VCaP (cell line): ENCODE data around the gene DALRD3.

ENCODE experiments used
- H3K27ac ChIP-seq: fragments of 450-650 bp; 2 replicates; pipeline ENCODE4 v1.5.1; 2017
- TF ChIP-seq, protein P1 (sequence below): fragments of 450-650 bp; conservative IDR thresholded peaks from 2 replicates; pipeline ENCODE4 v1.5.1; 2017; ENCODE audit warnings: mild to moderate bottlenecking, moderate library complexity

Gene DALRD3, protein sequence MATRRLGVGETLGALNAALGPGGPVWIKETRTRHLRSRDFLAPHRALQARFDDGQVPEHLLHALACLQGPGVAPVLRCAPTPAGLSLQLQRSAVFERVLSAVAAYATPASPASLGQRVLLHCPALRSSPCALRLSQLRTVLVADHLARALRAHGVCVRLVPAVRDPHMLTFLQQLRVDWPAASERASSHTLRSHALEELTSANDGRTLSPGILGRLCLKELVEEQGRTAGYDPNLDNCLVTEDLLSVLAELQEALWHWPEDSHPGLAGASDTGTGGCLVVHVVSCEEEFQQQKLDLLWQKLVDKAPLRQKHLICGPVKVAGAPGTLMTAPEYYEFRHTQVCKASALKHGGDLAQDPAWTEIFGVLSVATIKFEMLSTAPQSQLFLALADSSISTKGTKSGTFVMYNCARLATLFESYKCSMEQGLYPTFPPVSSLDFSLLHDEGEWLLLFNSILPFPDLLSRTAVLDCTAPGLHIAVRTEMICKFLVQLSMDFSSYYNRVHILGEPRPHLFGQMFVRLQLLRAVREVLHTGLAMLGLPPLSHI

GRCh38 chr3:49017971-49018706, at the start of gene DALRD3:
DALRD3 (minus strand) TSS chr3:49018580; CDS start chr3:49018564, 16 bp downstream.
- H3K27ac ChIP-seq = peak within 1 kb of the TSS; percentile 99
- TF ChIP-seq, protein P1, sequence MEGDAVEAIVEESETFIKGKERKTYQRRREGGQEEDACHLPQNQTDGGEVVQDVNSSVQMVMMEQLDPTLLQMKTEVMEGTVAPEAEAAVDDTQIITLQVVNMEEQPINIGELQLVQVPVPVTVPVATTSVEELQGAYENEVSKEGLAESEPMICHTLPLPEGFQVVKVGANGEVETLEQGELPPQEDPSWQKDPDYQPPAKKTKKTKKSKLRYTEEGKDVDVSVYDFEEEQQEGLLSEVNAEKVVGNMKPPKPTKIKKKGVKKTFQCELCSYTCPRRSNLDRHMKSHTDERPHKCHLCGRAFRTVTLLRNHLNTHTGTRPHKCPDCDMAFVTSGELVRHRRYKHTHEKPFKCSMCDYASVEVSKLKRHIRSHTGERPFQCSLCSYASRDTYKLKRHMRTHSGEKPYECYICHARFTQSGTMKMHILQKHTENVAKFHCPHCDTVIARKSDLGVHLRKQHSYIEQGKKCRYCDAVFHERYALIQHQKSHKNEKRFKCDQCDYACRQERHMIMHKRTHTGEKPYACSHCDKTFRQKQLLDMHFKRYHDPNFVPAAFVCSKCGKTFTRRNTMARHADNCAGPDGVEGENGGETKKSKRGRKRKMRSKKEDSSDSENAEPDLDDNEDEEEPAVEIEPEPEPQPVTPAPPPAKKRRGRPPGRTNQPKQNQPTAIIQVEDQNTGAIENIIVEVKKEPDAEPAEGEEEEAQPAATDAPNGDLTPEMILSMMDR = no peak

DNA sequence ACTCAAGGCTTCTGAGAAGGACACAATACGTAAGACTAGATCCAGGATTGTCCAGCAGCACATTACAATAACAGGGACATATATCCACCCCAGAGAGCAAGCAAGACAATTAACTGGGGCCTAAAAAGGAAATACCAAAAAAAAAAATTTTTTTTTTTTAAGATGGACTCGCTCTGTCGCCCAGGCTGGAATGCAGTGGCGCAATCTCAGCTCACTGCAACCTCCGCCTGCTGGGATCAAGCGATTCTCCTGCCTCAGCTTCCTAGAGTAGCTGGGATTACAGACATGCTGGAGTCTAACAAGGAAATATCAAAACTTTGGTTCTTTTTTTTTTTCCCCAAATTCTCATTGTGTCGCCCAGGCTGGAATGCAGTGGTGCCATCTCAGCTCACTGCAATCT, 39.6 kb upstream of the DALRD3 start:
- no peak overlapping the region for H3K27ac ChIP-seq
- TF ChIP-seq, protein P1 = no peak

DNA sequence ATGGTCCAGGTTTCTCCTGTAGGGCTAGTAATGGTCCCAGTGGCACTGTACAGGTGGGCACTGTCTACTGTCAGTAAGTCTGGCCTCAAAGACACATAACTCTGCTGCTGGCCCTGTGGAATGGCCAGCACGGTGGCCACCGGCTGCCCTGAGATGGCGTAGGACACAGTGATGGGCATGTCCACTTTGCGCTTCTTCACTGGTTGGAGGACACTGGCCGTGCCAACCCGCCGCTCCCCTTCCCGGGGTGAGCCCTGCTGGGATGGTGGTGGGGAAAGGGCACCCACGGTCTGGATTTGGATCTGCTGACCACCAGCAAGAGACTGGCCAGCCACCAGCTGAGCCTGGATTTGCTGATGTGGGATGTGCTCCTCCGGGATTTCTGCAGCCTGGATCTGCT, 38.9 kb upstream of the DALRD3 start:
- no peak overlapping the region for H3K27ac ChIP-seq
- TF ChIP-seq, protein P1 = no peak

- TF ChIP-seq, protein P1 = no peak
- H3K27ac ChIP-seq = no peak overlapping the region
Observed at GRCh38 chr3:49054344-49054862, 36.0 kb upstream of the DALRD3 start.

DNA sequence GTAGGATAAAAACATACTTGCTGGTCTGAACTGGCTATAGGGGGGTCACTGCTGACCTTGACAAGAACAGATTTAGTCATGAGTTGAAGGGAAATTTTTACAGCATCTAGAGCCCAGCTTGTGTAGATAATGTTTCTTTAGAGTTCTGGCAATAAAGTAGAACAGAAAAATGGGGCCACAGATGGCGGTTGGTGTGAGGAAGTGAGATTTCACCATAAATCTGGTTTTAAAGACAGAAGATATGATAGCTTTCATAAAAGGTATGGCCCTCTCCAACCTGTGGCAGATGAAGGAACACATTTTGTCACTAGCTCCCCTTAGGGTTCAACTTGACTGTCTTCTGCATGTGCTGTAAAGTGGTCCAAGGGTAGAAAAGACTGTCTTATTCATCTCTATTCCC, 35.2 kb upstream of the DALRD3 start:
- H3K27ac ChIP-seq = no peak overlapping the region
- TF ChIP-seq, protein P1 = no peak

DNA sequence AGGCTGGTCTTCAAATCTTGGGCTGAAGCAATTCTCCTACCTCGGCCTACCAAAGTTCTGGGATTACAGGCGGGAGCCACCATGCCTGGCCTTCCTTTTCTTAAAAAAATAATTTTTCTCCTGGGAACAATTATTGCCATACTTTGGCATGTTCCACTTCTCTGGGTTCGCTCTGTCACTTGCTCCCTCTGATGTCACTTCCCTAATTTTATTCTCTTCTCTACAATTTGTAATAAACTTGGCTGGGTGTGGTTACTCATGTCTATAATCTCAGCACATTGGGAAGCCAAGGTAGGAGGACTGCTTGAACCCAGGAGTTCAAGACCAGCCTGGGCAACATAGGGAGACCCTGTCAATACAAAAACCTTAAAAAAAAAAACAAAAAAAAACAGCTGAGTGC, 16.9 kb upstream of the DALRD3 start:
- TF ChIP-seq, protein P1 = no peak
- no peak overlapping the region for H3K27ac ChIP-seq

DNA sequence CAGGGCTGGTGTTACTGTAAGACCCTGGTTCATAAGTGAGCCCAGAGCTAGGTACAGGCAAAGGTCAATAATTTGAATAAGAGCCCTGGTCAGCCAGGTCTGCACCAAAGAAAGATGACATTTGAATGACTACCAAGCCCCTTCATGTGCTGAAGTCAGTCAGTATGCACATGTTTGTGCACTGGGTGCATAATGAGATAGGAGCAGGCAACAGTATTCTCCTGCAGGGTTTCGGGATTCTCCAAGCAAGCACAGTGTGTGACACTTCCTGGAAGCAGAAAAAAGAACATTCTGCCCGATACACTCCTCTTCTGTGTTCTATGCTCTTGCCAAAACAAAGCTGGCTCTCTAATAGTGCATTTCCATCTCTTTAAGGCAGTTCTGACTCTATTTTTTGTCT, 16.3 kb upstream of the DALRD3 start:
- TF ChIP-seq, protein P1 = no peak
- no peak overlapping the region for H3K27ac ChIP-seq
